NCI-H1694 (cell line): ENCODE data around the gene STEAP1.
A peak's percentile ranks its signal among the peaks of the same experiment; 100 is the strongest.

Experiments used
- DNase-seq: peaks from one replicate; lab custom pipeline; 2025; lab: John Stamatoyannopoulos, UW

The STEAP1 gene

DNA sequence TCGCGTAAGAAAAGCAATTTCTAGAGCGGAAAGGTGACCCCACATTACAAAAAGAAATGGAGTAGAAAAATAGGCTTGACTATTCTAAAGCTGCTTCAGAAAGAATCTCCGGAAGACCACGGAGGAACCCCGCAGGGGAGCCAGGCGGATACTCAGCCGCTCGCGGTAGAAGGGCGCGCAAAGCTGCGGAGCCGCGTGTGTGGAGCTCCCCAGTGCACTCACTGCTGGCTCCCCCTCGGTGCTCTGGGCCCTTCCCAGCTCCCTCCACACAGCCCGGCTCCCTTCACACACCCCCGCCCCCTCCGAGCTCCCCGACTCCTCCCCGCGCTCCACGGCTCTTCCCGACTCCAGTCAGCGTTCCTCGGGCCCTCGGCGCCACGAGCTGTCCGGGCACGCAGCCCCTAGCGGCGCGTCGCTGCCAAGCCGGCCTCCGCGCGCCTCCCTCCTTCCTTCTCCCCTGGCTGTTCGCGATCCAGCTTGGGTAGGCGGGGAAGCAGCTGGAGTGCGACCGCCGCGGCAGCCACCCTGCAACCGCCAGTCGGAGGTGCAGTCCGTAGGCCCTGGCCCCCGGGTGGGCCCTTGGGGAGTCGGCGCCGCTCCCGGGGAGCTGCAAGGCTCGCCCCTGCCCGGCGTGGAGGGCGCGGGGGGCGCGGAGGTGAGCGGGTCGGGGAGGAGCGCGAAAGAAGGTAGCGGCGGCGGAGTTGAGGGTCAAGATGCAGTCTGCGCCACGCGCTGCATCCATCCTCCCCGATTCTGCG, 57.3 kb downstream of the STEAP1 start, which contains the start of gene STEAP2:
Gene STEAP2, plus strand, starts transcription at position 350 of the 758 bp plus-strand sequence. CDS start 13,343 bp downstream, outside the sequence.
- DNase-seq, result peak; percentile 55

DNA sequence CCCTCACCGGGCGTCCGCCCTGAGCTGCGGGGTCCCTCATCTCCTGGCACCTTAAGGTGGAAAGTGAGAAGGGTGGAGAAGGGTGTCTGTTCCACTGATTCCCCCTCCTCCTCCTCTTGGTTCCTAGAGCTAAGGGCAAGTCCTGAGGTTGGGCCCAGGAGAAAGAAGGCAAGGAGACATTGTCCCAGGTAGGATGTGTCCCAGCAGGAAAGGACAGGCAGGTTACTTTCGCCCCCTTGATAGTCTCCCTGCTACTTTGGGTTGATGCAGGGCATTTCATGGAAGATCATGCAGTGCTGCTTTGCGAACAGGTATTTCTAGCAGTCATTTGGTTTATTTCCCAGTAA, 57.9 kb downstream of the STEAP1 start:
- DNase-seq, result no peak

DNA sequence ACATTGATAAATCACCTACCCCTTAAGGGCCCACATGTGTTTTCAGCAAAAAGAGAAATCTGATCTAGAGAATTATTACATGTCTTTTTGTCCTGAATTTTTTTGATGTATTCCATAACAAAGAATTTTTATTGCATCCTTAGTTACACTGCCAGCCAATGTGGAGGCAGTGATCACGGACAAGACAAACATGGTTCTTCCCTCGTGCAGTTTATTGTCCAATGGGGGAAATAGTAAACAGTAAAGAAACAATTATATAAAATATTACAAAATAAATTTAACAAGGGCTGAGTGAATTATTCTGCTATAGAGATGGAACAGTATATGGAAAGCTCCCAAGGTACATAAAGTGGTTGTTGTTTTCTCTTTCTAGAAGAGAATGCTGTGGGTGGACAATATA, 59.3 kb downstream of the STEAP1 start:
- DNase-seq, result no peak
